Measurements from ENCODE around the gene TBC1D2B.
A peak's percentile ranks its signal among the peaks of the same experiment; 100 is the strongest.

DNA sequence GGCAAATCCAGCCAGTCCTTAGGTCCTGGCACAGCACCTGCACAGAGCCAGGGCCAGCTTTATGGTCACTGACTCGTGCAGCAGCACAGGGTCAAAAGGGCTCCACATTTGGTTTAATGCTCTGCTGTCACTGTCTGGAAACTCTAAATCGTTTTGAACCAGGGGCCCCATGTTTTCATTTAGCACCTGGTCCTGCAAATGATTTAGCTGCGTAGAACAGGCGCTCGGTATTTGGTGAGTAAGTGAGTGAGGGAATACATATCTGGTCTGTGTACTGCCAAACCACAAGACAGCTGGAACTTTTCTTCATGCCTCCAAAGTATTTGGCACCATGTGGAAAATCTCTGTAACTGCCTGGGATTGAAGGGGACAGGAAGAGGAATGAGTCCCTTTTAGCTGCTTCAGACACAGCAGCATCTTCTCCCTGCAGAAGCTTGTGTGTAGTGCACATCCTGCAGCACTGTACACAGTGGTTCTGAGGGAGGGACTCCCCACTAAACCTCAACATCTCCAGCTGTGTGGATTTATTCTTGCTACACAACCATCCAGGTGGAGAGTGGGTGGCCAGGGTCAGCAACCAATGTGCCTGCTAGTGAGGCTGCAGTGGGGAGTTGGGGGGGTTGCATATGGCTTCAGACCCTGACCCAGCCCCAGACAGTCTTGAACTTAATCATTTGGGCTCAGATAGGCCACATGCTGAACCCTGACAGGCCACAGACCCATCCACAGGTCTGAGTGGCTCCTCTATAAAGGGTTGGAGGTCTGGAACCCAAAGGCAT, 15.9 kb upstream of the TBC1D2B start:
- TF ChIP-seq, protein P1, sequence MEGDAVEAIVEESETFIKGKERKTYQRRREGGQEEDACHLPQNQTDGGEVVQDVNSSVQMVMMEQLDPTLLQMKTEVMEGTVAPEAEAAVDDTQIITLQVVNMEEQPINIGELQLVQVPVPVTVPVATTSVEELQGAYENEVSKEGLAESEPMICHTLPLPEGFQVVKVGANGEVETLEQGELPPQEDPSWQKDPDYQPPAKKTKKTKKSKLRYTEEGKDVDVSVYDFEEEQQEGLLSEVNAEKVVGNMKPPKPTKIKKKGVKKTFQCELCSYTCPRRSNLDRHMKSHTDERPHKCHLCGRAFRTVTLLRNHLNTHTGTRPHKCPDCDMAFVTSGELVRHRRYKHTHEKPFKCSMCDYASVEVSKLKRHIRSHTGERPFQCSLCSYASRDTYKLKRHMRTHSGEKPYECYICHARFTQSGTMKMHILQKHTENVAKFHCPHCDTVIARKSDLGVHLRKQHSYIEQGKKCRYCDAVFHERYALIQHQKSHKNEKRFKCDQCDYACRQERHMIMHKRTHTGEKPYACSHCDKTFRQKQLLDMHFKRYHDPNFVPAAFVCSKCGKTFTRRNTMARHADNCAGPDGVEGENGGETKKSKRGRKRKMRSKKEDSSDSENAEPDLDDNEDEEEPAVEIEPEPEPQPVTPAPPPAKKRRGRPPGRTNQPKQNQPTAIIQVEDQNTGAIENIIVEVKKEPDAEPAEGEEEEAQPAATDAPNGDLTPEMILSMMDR (IDR thresholded peaks at IDR 0.05), result no peak
- TF ChIP-seq POLR2A (IDR thresholded peaks at IDR 0.05), result no peak
- peak in 1 of 4 donors; percentile 65 for TF ChIP-seq EP300 (IDR thresholded peaks at IDR 0.05)

All from upper lobe of left lung (tissue), 4 donors.